Testis (tissue), 3 donors: ENCODE measurements around the gene ZNF205. TPM values are rescaled to one million over a fixed set of nuclear protein-coding genes. Genes with fewer than 3 reads are reported as not detected.
"Not testable (repeated sequence)": the region's sequence is repeated elsewhere in the genome, so short reads cannot be mapped to it uniquely, and the experiment has no call there.

Experiments used
- DNase-seq: peaks from one replicate; pipeline ENCODE4 v3.0.0-alpha.2; 2019
- H3K27ac ChIP-seq, 2 donors: fragments of 200-600 bp; sonication (generic); one replicate each; pipeline ENCODE4 v1.5.1; 2019
- H3K27me3 ChIP-seq: fragments of 200-600 bp; sonication (generic); one replicate; pipeline ENCODE4 v1.5.1; 2019
- H3K36me3 ChIP-seq: fragments of 200-600 bp; sonication (generic); one replicate; pipeline ENCODE4 v1.5.1; 2017; ENCODE audit warnings: low read depth; ENCODE audit errors: missing control alignments
- H3K4me1 ChIP-seq: fragments of 200-600 bp; sonication (generic); one replicate; pipeline ENCODE4 v1.5.1; 2019
- H3K4me3 ChIP-seq, 2 donors: fragments of 200-600 bp; sonication (generic); one replicate each; pipeline ENCODE4 v1.5.1; 2017 to 2019
- H3K9me3 ChIP-seq: fragments of 200-600 bp; sonication (generic); one replicate; pipeline ENCODE4 v1.5.1; 2017
- CTCF ChIP-seq, 3 experiments: fragments of 450-650 bp in 2 of 3; fragments of 200-600 bp in 1 of 3; sonication (generic) in 1 of 3; IDR thresholded peaks; one replicate each; pipeline ENCODE4 v1.5.1; 2016 to 2019; ENCODE audit warnings: antibody characterized with exemption in 3 of 3, mild to moderate bottlenecking in 2 of 3, moderate library complexity in 1 of 3
- POLR2A ChIP-seq: fragments of 450-650 bp; IDR thresholded peaks from one replicate; pipeline ENCODE4 v1.6.1; 2017; ENCODE audit warnings: antibody characterized with exemption, mild to moderate bottlenecking, moderate library complexity
- WGBS, 2 donors: methylation state at CpG; one replicate each; pipeline ENCODE4 v1.1.5; 2018; 5-methylcytosine and 5-hydroxymethylcytosine counted together
- intact Hi-C: fragments of 100-400 bp; cut with DNase I; formaldehyde crosslinking; loops from one replicate; pipeline ENCODE4 v1.15.1; 2023; ENCODE audit warnings: low total_unique reads
- polyA plus RNA-seq: library from polyadenylated mRNA; stranded (reverse); fragments of 350-450 nt; fragmentation: Illumina TruSeq; extraction: RNeasy Lipid Tissue Mini Kit (QIAGEN cat#74804); gene quantifications from one replicate; pipeline ENCODE4 v1.2.3, GENCODE V29; 2014; ENCODE audit warnings: low read depth, low replicate concordance; ENCODE audit not compliant: insufficient read depth
- small RNA-seq, 2 donors: library from RNA; depleted of rRNA; stranded (forward); fragments of <200 nt; gene quantifications; one replicate each; pipeline ENCODE3, GENCODE V24; 2016
- total RNA-seq, 2 donors: library from RNA; depleted of rRNA; stranded (reverse); fragments of >200 nt; gene quantifications; one replicate each; pipeline ENCODE4 v1.2.3, GENCODE V29; 2016

Gene ZNF205
- total and polyA plus RNA-seq, 3 donors from 2014 or later = 5.5 to 19.4 (median 9.8) TPM

- H3K36me3 ChIP-seq = no peaks in the 10 kb centered on the region
- intact Hi-C loops = no loop called here
These were observed 52.0 kb downstream of the ZNF205 start for GRCh38 chr16:3164121-3164991.

GRCh38 chr16:3165111-3165822 lies 52.9 kb downstream of the ZNF205 start:
- no peak for DNase-seq
- WGBS, 2 donors = 90 to 95% methylated on average over 10 to 12 of the region's 12 CpGs
- Histone ChIP-seq H3K4me3 (no peak overlapping the region), H3K9me3 (no peaks in the 10 kb centered on the region), H3K4me1 (no peaks in the 10 kb centered on the region), H3K36me3 (no peaks in the 10 kb centered on the region), H3K27me3 (no peaks in the 10 kb centered on the region), H3K27ac (no peak overlapping the region)
- intact Hi-C loops = no loop called here
- no peak for TF ChIP-seq CTCF (IDR thresholded peaks at IDR 0.05)
- TF ChIP-seq POLR2A = no peak

More at GRCh38 chr16:3164121-3164991, 52.0 kb downstream of the ZNF205 start:
- DNase-seq = no peak
- Histone ChIP-seq H3K4me3 (no peak overlapping the region), H3K9me3 (no peaks in the 10 kb centered on the region), H3K27ac (no peak overlapping the region), H3K27me3 (no peaks in the 10 kb centered on the region), H3K4me1 (no peaks in the 10 kb centered on the region)
- 81 to 84% methylated on average over 33 to 37 of the region's 37 CpGs for WGBS, 2 donors
- no peak for TF ChIP-seq CTCF (IDR thresholded peaks at IDR 0.05)
- no peak for TF ChIP-seq POLR2A

GRCh38 chr16:3166505-3166886 lies 54.1 kb downstream of the ZNF205 start:
- 46 to 50% methylated on average over 1 of the region's 1 CpG for WGBS, 2 donors

GRCh38 chr16:3168729-3169128 lies 56.3 kb downstream of the ZNF205 start:
- H3K27ac ChIP-seq, H3K4me3 ChIP-seq, DNase-seq, intact Hi-C loops, H3K36me3 ChIP-seq, H3K4me1 ChIP-seq, H3K9me3 ChIP-seq, H3K27me3 ChIP-seq: not testable (repeated sequence)
- 86 to 87% methylated on average over 7 of the region's 7 CpGs for WGBS, 2 donors

More at GRCh38 chr16:3166505-3166886, 54.1 kb downstream of the ZNF205 start:
- Histone ChIP-seq H3K4me3 (no peak overlapping the region), H3K27me3 (no peaks in the 10 kb centered on the region), H3K4me1 (peaks cover 8% of the 10 kb centered on the region), H3K27ac (no peak overlapping the region), H3K9me3 (no peaks in the 10 kb centered on the region), H3K36me3 (no peaks in the 10 kb centered on the region)
- TF ChIP-seq CTCF (IDR thresholded peaks at IDR 0.05) (no peak), POLR2A (no peak)
- DNase-seq = no peak
- intact Hi-C loops = no loop called here

Small RNA genes lying within 50 kb of the gene (small RNA-seq; reads per million reads assigned to genes)
- gene RNU1-22P = 0 to 0.09 reads per million in 2 donors

Other genes with a start within 250 kb of the ZNF205 start
- 10 to 100 TPM; 96.1 to 96.5 TPM for gene FLYWCH2, start 229.4 kb upstream of the ZNF205 start, total RNA-seq
- gene FLYWCH2, start 229.4 kb upstream of the ZNF205 start, polyA plus RNA-seq = 42.3 TPM
- gene FLYWCH1, start 200.7 kb upstream of the ZNF205 start, total RNA-seq = 10 to 100 TPM; 26.7 to 31.0 TPM
- gene FLYWCH1, start 200.7 kb upstream of the ZNF205 start, polyA plus RNA-seq = 12.5 TPM
- gene KREMEN2, start 148.3 kb upstream of the ZNF205 start, total RNA-seq = 1 to 10 TPM; 1.7 TPM
- gene KREMEN2, start 148.3 kb upstream of the ZNF205 start, polyA plus RNA-seq = 0.86 TPM
- 1 to 10 TPM; 6.4 to 7.1 TPM for gene PAQR4, start 143.2 kb upstream of the ZNF205 start, total RNA-seq
- gene PAQR4, start 143.2 kb upstream of the ZNF205 start, polyA plus RNA-seq = 6.2 TPM
- gene PKMYT1, start 132.1 kb upstream of the ZNF205 start, total RNA-seq = 100 to 1,000 TPM in 1 of 2 donors, 10 to 100 TPM in 1; 76.4 to 146 TPM
- gene PKMYT1, start 132.1 kb upstream of the ZNF205 start, polyA plus RNA-seq = 119 TPM
- gene CLDN9, start 99.7 kb upstream of the ZNF205 start, total RNA-seq = under 1 TPM; 0.37 to 0.39 TPM
- 0.34 TPM for gene CLDN9, start 99.7 kb upstream of the ZNF205 start, polyA plus RNA-seq
- under 1 TPM; 0.55 to 0.74 TPM for gene CLDN6, start 94.4 kb upstream of the ZNF205 start, total RNA-seq
- gene CLDN6, start 94.4 kb upstream of the ZNF205 start, polyA plus RNA-seq = 0.70 TPM
- 10 to 100 TPM; 16.8 to 33.4 TPM for gene TNFRSF12A, start 92.2 kb upstream of the ZNF205 start, total RNA-seq
- gene TNFRSF12A, start 92.2 kb upstream of the ZNF205 start, polyA plus RNA-seq = 12.8 TPM
- gene HCFC1R1, start 88.6 kb upstream of the ZNF205 start, total RNA-seq = 10 to 100 TPM; 30.2 to 39.4 TPM
- gene HCFC1R1, start 88.6 kb upstream of the ZNF205 start, polyA plus RNA-seq = 94.5 TPM
- gene THOC6, start 88.6 kb upstream of the ZNF205 start, total RNA-seq = 10 to 100 TPM; 17.3 to 27.3 TPM
- gene THOC6, start 88.6 kb upstream of the ZNF205 start, polyA plus RNA-seq = 19.6 TPM
- gene BICDL2, start 75.6 kb upstream of the ZNF205 start, total RNA-seq = 1 to 10 TPM in 1 of 2 donors, under 1 TPM in 1; 0.37 to 1.3 TPM
- 0.29 TPM for gene BICDL2, start 75.6 kb upstream of the ZNF205 start, polyA plus RNA-seq
- 1 to 10 TPM in 1 of 2 donors, under 1 TPM in 1; 0.62 to 1.5 TPM for gene MMP25, start 66.0 kb upstream of the ZNF205 start, total RNA-seq
- gene MMP25, start 66.0 kb upstream of the ZNF205 start, polyA plus RNA-seq = 0.53 TPM
- gene IL32, start 46.9 kb upstream of the ZNF205 start, total RNA-seq = 10 to 100 TPM; 27.1 to 33.0 TPM
- 62.2 TPM for gene IL32, start 46.9 kb upstream of the ZNF205 start, polyA plus RNA-seq
- under 1 TPM; 0.79 to 0.93 TPM for gene ZSCAN10, start 13.3 kb upstream of the ZNF205 start, total RNA-seq
- gene ZSCAN10, start 13.3 kb upstream of the ZNF205 start, polyA plus RNA-seq = 0.91 TPM
- 10 to 100 TPM; 43.1 to 57.3 TPM for gene ZNF213, start 22.4 kb downstream of the ZNF205 start, total RNA-seq
- 46.8 TPM for gene ZNF213, start 22.4 kb downstream of the ZNF205 start, polyA plus RNA-seq
- not detected for gene OR1F1, start 75.6 kb downstream of the ZNF205 start, total RNA-seq
- not detected for gene OR1F1, start 75.6 kb downstream of the ZNF205 start, polyA plus RNA-seq
- gene ZNF200, start 122.6 kb downstream of the ZNF205 start, total RNA-seq = 10 to 100 TPM; 45.2 to 48.3 TPM
- 41.9 TPM for gene ZNF200, start 122.6 kb downstream of the ZNF205 start, polyA plus RNA-seq
- gene MEFV, start 144.0 kb downstream of the ZNF205 start, total RNA-seq = 1 to 10 TPM; 5.2 to 5.7 TPM
- 2.6 TPM for gene MEFV, start 144.0 kb downstream of the ZNF205 start, polyA plus RNA-seq
- gene ZNF263, start 170.9 kb downstream of the ZNF205 start, total RNA-seq = 10 to 100 TPM; 47.3 to 58.3 TPM
- 44.7 TPM for gene ZNF263, start 170.9 kb downstream of the ZNF205 start, polyA plus RNA-seq
- gene TIGD7, start 192.8 kb downstream of the ZNF205 start, total RNA-seq = 10 to 100 TPM; 17.5 to 22.6 TPM
- gene TIGD7, start 192.8 kb downstream of the ZNF205 start, polyA plus RNA-seq = 12.7 TPM
- gene ZNF75A, start 192.9 kb downstream of the ZNF205 start, total RNA-seq = 10 to 100 TPM; 50.9 to 66.3 TPM
- gene ZNF75A, start 192.9 kb downstream of the ZNF205 start, polyA plus RNA-seq = 29.5 TPM
- gene OR2C1, start 243.3 kb downstream of the ZNF205 start, total RNA-seq = under 1 TPM; 0.39 to 0.68 TPM
- 0.30 TPM for gene OR2C1, start 243.3 kb downstream of the ZNF205 start, polyA plus RNA-seq